Testis (tissue), 2 donors: ENCODE results near the gene GRPR.

ENCODE experiments used
- POLR2A ChIP-seq: fragments of 450-650 bp; IDR thresholded peaks from one replicate; pipeline ENCODE4 v1.6.1; 2017; ENCODE audit warnings: antibody characterized with exemption, mild to moderate bottlenecking, moderate library complexity
- TF ChIP-seq, protein P1 (sequence below), 3 experiments: fragments of 450-650 bp in 2 of 3; fragments of 200-600 bp in 1 of 3; sonication (generic) in 1 of 3; IDR thresholded peaks; one replicate each; pipeline ENCODE4 v1.5.1; 2016 to 2019; ENCODE audit warnings: antibody characterized with exemption in 3 of 3, mild to moderate bottlenecking in 2 of 3, moderate library complexity in 1 of 3

DNA sequence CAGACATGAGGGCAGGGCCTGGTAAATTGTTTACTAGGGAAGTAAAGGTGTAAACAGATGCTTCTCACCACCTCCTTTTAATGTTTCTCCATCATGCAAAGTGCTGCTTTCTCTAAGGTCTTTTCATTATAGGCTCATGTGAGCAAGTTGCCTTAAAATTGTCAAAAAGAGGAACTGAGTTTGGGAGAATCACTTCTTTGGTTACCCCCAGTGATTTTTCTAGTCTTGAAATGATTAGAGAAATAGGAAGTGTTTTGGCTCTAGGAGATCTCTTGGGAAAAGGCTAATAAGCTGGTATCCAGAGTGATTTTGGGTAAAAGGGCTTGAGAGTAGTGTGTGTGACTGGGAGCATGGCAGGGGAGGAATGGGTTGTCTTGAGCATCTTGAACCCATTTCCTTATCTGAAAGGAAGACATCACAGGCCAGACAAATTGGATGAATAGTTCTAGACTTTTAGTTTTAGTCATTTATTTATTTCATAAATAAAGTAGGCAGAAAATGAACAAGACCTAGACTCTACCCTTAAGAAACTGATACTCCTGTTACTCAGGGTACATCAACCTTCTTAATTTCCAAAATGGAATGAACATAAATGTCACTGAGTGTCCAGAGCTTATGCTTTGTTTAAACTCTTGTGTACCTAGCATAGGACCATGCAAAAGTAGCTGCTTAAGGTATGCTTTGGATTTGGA, 14.2 kb downstream of the GRPR start:
- TF ChIP-seq, protein P1, sequence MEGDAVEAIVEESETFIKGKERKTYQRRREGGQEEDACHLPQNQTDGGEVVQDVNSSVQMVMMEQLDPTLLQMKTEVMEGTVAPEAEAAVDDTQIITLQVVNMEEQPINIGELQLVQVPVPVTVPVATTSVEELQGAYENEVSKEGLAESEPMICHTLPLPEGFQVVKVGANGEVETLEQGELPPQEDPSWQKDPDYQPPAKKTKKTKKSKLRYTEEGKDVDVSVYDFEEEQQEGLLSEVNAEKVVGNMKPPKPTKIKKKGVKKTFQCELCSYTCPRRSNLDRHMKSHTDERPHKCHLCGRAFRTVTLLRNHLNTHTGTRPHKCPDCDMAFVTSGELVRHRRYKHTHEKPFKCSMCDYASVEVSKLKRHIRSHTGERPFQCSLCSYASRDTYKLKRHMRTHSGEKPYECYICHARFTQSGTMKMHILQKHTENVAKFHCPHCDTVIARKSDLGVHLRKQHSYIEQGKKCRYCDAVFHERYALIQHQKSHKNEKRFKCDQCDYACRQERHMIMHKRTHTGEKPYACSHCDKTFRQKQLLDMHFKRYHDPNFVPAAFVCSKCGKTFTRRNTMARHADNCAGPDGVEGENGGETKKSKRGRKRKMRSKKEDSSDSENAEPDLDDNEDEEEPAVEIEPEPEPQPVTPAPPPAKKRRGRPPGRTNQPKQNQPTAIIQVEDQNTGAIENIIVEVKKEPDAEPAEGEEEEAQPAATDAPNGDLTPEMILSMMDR (IDR thresholded peaks at IDR 0.05) = no peak
- TF ChIP-seq POLR2A = no peak
